ENCODE data around the gene DSCAML1. TPM values are rescaled to one million over a fixed set of nuclear protein-coding genes. Genes with fewer than 3 reads are reported as not detected.

DSCAML1 gene
- total RNA-seq, 2 experiments from 2014 or later = not detected

DNA sequence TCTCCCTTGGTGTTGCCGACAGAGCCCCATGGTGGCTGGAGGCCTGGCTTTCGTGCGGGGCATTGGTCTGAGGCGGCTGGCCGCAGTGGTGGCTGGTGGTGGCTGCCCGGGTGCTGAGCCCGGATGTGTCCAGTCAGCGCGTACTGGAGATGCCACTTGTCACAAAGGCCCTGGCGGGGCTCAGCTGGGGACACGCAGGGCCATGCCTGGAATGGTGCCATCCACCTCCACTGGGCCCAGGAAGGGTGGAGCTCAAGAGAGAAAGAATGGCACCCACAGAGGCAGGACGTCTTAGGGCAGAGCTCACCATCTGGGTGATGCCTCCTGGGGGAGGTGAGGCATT lies 376.9 kb downstream of the DSCAML1 start:
- BruUV-seq (replicated peaks) = no TSS peak
- Histone ChIP-seq H3K9me3 (ENCODE audit: low read length) (no peaks in the 10 kb centered on the region), H3K36me3 (ENCODE audit: insufficient read depth, low read length) (no peaks in the 10 kb centered on the region), H3K9me2 (ENCODE audit: insufficient read depth, low read length) (no peaks in the 10 kb centered on the region), H4K20me1 (ENCODE audit: insufficient read depth, low read length) (no peaks in the 10 kb centered on the region), H3K79me2 (ENCODE audit: insufficient read depth, low read depth, low read length) (no peaks in the 10 kb centered on the region), H2AFZ (ENCODE audit: low read length) (no peak overlapping the region), H3K4me1 (ENCODE audit: insufficient read depth, low read length, poor library complexity, severe bottlenecking) (no peaks in the 10 kb centered on the region), H3K4me2 (ENCODE audit: low read length) (no peak overlapping the region), H3K27ac (ENCODE audit: low read depth, low read length, poor library complexity, severe bottlenecking) (no peak overlapping the region), H3K4me3 (ENCODE audit: low read depth, low read length, poor library complexity, severe bottlenecking) (no peak overlapping the region)
- DNase-seq (ENCODE audit: low spot score) = no peak
- CTCF ChIA-PET (ENCODE audit: unreplicated experiment) = no interaction called here
- intact Hi-C loops (cut with micrococcal nuclease; ENCODE audit: unreplicated experiment) = no loop called here
- TF ChIP-seq, protein P1, sequence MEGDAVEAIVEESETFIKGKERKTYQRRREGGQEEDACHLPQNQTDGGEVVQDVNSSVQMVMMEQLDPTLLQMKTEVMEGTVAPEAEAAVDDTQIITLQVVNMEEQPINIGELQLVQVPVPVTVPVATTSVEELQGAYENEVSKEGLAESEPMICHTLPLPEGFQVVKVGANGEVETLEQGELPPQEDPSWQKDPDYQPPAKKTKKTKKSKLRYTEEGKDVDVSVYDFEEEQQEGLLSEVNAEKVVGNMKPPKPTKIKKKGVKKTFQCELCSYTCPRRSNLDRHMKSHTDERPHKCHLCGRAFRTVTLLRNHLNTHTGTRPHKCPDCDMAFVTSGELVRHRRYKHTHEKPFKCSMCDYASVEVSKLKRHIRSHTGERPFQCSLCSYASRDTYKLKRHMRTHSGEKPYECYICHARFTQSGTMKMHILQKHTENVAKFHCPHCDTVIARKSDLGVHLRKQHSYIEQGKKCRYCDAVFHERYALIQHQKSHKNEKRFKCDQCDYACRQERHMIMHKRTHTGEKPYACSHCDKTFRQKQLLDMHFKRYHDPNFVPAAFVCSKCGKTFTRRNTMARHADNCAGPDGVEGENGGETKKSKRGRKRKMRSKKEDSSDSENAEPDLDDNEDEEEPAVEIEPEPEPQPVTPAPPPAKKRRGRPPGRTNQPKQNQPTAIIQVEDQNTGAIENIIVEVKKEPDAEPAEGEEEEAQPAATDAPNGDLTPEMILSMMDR (conservative IDR thresholded peaks at IDR 0.05; ENCODE audit: low read length) = no peak
- TF ChIP-seq EZH2phosphoT487 (IDR thresholded peaks at IDR 0.05; ENCODE audit: borderline replicate concordance, low read depth, low read length) = no peak
- POLR2A ChIA-PET = no interaction called here

DNA sequence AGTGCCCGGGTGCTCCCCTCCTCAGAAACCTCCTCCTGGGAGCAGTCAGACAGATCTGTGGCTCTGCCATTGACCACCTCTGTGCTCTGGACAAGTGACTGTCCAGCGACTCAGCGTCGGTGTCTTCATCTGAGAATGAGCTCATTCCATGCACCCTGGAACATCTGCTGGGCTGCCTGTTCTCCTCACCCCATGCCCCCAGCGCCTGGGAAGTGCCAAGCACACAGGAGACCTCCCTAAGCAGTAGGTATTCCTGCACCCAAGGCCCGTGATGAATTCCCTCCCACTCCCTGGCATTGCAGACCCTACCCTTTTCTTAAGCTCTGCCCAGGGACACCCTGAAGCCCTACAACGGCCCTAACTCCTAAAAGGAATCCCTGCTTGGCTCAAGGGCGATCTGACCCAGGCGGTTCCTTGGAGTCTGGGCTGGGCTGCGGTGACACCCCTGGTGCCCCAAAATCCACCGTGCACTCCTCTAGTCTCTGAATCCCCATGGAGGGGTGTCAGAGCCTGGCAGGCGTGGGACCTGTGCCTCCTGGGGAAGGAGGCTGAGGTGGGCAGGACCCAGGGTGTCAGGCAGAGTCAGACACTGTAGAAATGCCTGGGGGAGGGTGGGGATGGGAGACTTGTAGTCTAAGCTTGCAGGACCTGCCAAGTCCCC lies 377.4 kb downstream of the DSCAML1 start:
- no peaks in the 10 kb centered on the region for H3K9me3 ChIP-seq (ENCODE audit: low read length)
- BruUV-seq (replicated peaks) = no TSS peak
- no peak for DNase-seq (ENCODE audit: low spot score)
- H3K27ac ChIP-seq (ENCODE audit: low read depth, low read length, poor library complexity, severe bottlenecking) = no peak overlapping the region
- intact Hi-C loops (cut with micrococcal nuclease; ENCODE audit: unreplicated experiment) = no loop called here
- H3K79me2 ChIP-seq (ENCODE audit: insufficient read depth, low read depth, low read length) = no peaks in the 10 kb centered on the region
- no peak overlapping the region for H3K4me3 ChIP-seq (ENCODE audit: low read depth, low read length, poor library complexity, severe bottlenecking)
- CTCF ChIA-PET (ENCODE audit: unreplicated experiment) = no interaction called here
- H3K9me2 ChIP-seq (ENCODE audit: insufficient read depth, low read length) = no peaks in the 10 kb centered on the region
- H3K4me2 ChIP-seq (ENCODE audit: low read length) = no peak overlapping the region
- no peaks in the 10 kb centered on the region for H4K20me1 ChIP-seq (ENCODE audit: insufficient read depth, low read length)
- no peaks in the 10 kb centered on the region for H3K36me3 ChIP-seq (ENCODE audit: insufficient read depth, low read length)
- H2AFZ ChIP-seq (ENCODE audit: low read length) = no peak overlapping the region
- POLR2A ChIA-PET = no interaction called here
- no peaks in the 10 kb centered on the region for H3K4me1 ChIP-seq (ENCODE audit: insufficient read depth, low read length, poor library complexity, severe bottlenecking)
- TF ChIP-seq, protein P1 (conservative IDR thresholded peaks at IDR 0.05; ENCODE audit: low read length) = no peak
- TF ChIP-seq EZH2phosphoT487 (IDR thresholded peaks at IDR 0.05; ENCODE audit: borderline replicate concordance, low read depth, low read length) = no peak

DNA sequence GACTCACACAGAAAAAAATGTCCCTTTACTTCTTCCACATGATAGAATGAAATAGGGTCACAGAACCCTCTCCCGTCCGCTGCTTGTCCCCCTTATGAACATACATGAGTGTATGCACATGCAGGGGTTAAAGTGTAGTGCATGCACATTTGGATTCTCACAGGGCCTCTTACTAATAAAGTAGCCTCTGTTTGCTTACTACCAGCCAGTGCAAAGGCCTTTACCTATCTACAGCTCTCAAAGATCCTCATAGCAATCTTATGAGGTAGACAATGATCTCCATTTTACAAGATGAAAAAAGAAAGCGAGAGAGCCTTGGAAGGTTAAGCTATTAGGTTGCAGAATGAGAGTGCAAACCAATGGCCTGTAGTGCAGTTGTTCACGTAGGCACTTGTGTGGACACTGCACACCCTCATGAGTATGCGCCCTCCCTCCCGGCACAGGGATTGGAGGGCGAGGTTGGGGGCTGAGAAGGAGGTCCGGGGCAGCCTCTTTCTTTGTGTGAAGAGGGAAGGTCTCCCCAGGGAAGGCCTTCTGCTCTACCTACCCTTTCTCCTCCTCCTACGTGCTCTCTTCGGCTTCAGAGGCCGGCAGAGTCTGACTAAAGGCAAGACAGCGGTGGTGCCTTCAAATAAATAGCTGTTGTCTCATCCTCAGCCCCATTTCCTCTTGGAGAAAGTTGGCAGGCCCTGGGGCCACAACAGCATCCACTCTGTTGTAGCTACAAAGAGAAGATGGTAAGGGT lies 378.1 kb downstream of the DSCAML1 start:
- POLR2A ChIA-PET = no interaction called here
- BruUV-seq (replicated peaks) = no TSS peak

More for the DNA sequence above, 378.1 kb downstream of the DSCAML1 start:
- no peaks in the 10 kb centered on the region for H3K9me3 ChIP-seq (ENCODE audit: low read length)
- H3K9me2 ChIP-seq (ENCODE audit: insufficient read depth, low read length) = no peaks in the 10 kb centered on the region
- no peaks in the 10 kb centered on the region for H3K4me1 ChIP-seq (ENCODE audit: insufficient read depth, low read length, poor library complexity, severe bottlenecking)
- intact Hi-C loops (cut with micrococcal nuclease; ENCODE audit: unreplicated experiment) = no loop called here
- H3K4me3 ChIP-seq (ENCODE audit: low read depth, low read length, poor library complexity, severe bottlenecking) = no peak overlapping the region
- CTCF ChIA-PET (ENCODE audit: unreplicated experiment) = no interaction called here
- TF ChIP-seq, protein P1 (conservative IDR thresholded peaks at IDR 0.05; ENCODE audit: low read length) = no peak
- no peak overlapping the region for H2AFZ ChIP-seq (ENCODE audit: low read length)
- no peak for DNase-seq (ENCODE audit: low spot score)
- H3K36me3 ChIP-seq (ENCODE audit: insufficient read depth, low read length) = no peaks in the 10 kb centered on the region
- H3K27ac ChIP-seq (ENCODE audit: low read depth, low read length, poor library complexity, severe bottlenecking) = no peak overlapping the region
- no peak overlapping the region for H3K4me2 ChIP-seq (ENCODE audit: low read length)
- H3K79me2 ChIP-seq (ENCODE audit: insufficient read depth, low read depth, low read length) = no peaks in the 10 kb centered on the region
- no peaks in the 10 kb centered on the region for H4K20me1 ChIP-seq (ENCODE audit: insufficient read depth, low read length)

Measured in OCI-LY7 (cell line).